Hematopoietic multipotent progenitor cell (in vitro differentiated cells): Measurements from ENCODE around the gene TADA3. TPM values are rescaled to one million over a fixed set of nuclear protein-coding genes. Genes with fewer than 3 reads are reported as not detected.
A peak's percentile ranks its signal among the peaks of the same experiment; 100 is the strongest.

Source experiments
- DNase-seq, 3 donors: peaks; one replicate each; pipeline ENCODE4 v3.0.0-alpha.2; 2011 to 2015; ENCODE audit warnings: low read depth in 2 of 3, low spot score in 2 of 3
- total RNA-seq: library from RNA; depleted of rRNA; stranded (reverse); fragments of >200 nt; gene quantifications from one replicate; pipeline ENCODE4 v1.2.3, GENCODE V29; 2012

Gene TADA3
- total RNA-seq, 1 donor, result 41.5 TPM

- no peak for DNase-seq
Observed at GRCh38 chr3:9762871-9763270, 29.4 kb downstream of the TADA3 start.

- no peak for DNase-seq
Observed at GRCh38 chr3:9761919-9762318, 30.4 kb downstream of the TADA3 start.

GRCh38 chr3:9760779-9761505 is 31.3 kb downstream of the TADA3 start:
- DNase-seq, result no peak

GRCh38 chr3:9757427-9757826 is 34.8 kb downstream of the TADA3 start:
- DNase-seq, result no peak

- no peak for DNase-seq
Observed at GRCh38 chr3:9754678-9755077, 37.6 kb downstream of the TADA3 start.

GRCh38 chr3:9750556-9751411 is 41.5 kb downstream of the TADA3 start:
- no peak for DNase-seq

GRCh38 chr3:9749645-9750555 is 42.4 kb downstream of the TADA3 start, which contains the start of gene OGG1:
TSS of gene OGG1 (plus strand) at chr3:9749952. CDS start at chr3:9750287, 335 bp downstream.
- DNase-seq, result peak; percentile 84 to 99 (median 98)

- no peak for DNase-seq
Observed at GRCh38 chr3:9749296-9749644, 43.0 kb downstream of the TADA3 start.

- no peak for DNase-seq
Observed at GRCh38 chr3:9748031-9748430, 44.2 kb downstream of the TADA3 start.

GRCh38 chr3:9747267-9747666 is 45.0 kb downstream of the TADA3 start:
- no peak for DNase-seq

- no peak for DNase-seq
Observed at GRCh38 chr3:9746330-9746729, 45.9 kb downstream of the TADA3 start.

- DNase-seq, result no peak
Observed at GRCh38 chr3:9745521-9745920, 46.8 kb downstream of the TADA3 start.

GRCh38 chr3:9744162-9744561 is 48.1 kb downstream of the TADA3 start:
- no peak for DNase-seq

- DNase-seq, result no peak
Observed at GRCh38 chr3:9743548-9743947, 48.7 kb downstream of the TADA3 start.

GRCh38 chr3:9742560-9742959 is 49.7 kb downstream of the TADA3 start:
- DNase-seq, result no peak

GRCh38 chr3:9739181-9739580 is 53.1 kb downstream of the TADA3 start:
- no peak for DNase-seq

GRCh38 chr3:9736831-9737230 is 55.4 kb downstream of the TADA3 start:
- no peak for DNase-seq

GRCh38 chr3:9732740-9733115 is 59.5 kb downstream of the TADA3 start:
- no peak for DNase-seq

GRCh38 chr3:9732080-9732739 is 60.1 kb downstream of the TADA3 start:
- peak in 2 of 3 donors; percentile 74 to 86 for DNase-seq
